Stimulated activated CD4-positive, alpha-beta T cell treated with anti-CD3 and anti-CD28 coated beads, Interleukin-4, amount 100 ng/mL, for 48 hours (primary cell): ENCODE results near the gene PITPNM2.

Source experiments
- DNase-seq, 2 donors: peaks; one replicate each; pipeline ENCODE4 v3.0.0-alpha.2; 2020; ENCODE audit warnings: low read depth in 2 of 2

PITPNM2 gene

GRCh38 chr12:123143736-123144461 lies 7.0 kb downstream of the PITPNM2 start:
- no peak for DNase-seq

- DNase-seq: no peak
Measured at GRCh38 chr12:123142921-123143735, 7.8 kb downstream of the PITPNM2 start.

GRCh38 chr12:123142518-123142840 lies 8.4 kb downstream of the PITPNM2 start:
- no peak for DNase-seq

- DNase-seq: no peak
Measured at GRCh38 chr12:123141615-123142517, 9.0 kb downstream of the PITPNM2 start.

GRCh38 chr12:123140676-123141614 lies 9.9 kb downstream of the PITPNM2 start:
- DNase-seq: no peak

GRCh38 chr12:123139926-123140675 lies 10.8 kb downstream of the PITPNM2 start:
- no peak for DNase-seq

GRCh38 chr12:123135688-123136087 lies 15.2 kb downstream of the PITPNM2 start:
- no peak for DNase-seq

- DNase-seq: no peak
Measured at GRCh38 chr12:123134826-123135225, 16.1 kb downstream of the PITPNM2 start.

- DNase-seq: no peak
Measured at GRCh38 chr12:123134271-123134671, 16.6 kb downstream of the PITPNM2 start.

- no peak for DNase-seq
Measured at GRCh38 chr12:123133701-123134100, 17.2 kb downstream of the PITPNM2 start.

GRCh38 chr12:123132951-123133619 lies 17.8 kb downstream of the PITPNM2 start:
- no peak for DNase-seq

- DNase-seq: no peak
Measured at GRCh38 chr12:123131879-123132402, 18.9 kb downstream of the PITPNM2 start.

GRCh38 chr12:123131291-123131832 lies 19.5 kb downstream of the PITPNM2 start:
- no peak for DNase-seq

GRCh38 chr12:123129621-123130020 lies 21.3 kb downstream of the PITPNM2 start:
- no peak for DNase-seq

- no peak for DNase-seq
Measured at GRCh38 chr12:123127182-123127495, 23.8 kb downstream of the PITPNM2 start.

- no peak for DNase-seq
Measured at GRCh38 chr12:123126294-123127181, 24.4 kb downstream of the PITPNM2 start.

GRCh38 chr12:123122626-123123025 lies 28.3 kb downstream of the PITPNM2 start:
- no peak for DNase-seq

- DNase-seq: no peak
Measured at GRCh38 chr12:123121670-123122069, 29.2 kb downstream of the PITPNM2 start.
